Measurements from ENCODE around the gene ALPL. TPM values are rescaled to one million over a fixed set of nuclear protein-coding genes. Genes with fewer than 3 reads are reported as not detected.

Gene ALPL
- total RNA-seq, 1 experiment from 2014 or later, result 84.8 TPM

- Histone ChIP-seq H3K79me1 (ENCODE audit: insufficient read depth, low read depth, low read length, poor library complexity, severe bottlenecking) (no peaks in the 10 kb centered on the region), H2BK20ac (ENCODE audit: low read depth, low read length, poor library complexity, severe bottlenecking) (no peak overlapping the region), H2BK12ac (ENCODE audit: insufficient read length, low read depth, low read length) (no peak overlapping the region), H4K8ac (replicated peaks; ENCODE audit: insufficient read length, low read depth, low read length) (no peak overlapping the region), H3K27me3 (ENCODE audit: insufficient read depth, low read length) (no peaks in the 10 kb centered on the region), H3K18ac (ENCODE audit: insufficient read length, low read depth, low read length) (no peak overlapping the region), H3K23me2 (ENCODE audit: insufficient read length, low read depth, low read length, poor library complexity, severe bottlenecking) (no peaks in the 10 kb centered on the region), H3K27ac (ENCODE audit: insufficient read length, low read depth, low read length) (no peak overlapping the region), H3K79me2 (ENCODE audit: insufficient read depth, low read length) (no peaks in the 10 kb centered on the region), H3K9ac (ENCODE audit: extremely low read depth, insufficient read length, low read length) (no peak overlapping the region), H3K9me3 (ENCODE audit: control insufficient read depth, low read depth, low read length) (no peaks in the 10 kb centered on the region), H3K23ac (ENCODE audit: insufficient read length, low read depth, low read length) (no peak overlapping the region), H3K4me2 (ENCODE audit: insufficient read depth, insufficient read length, low read length) (no peak overlapping the region), H3K4me1 (ENCODE audit: insufficient read depth, low read length) (no peaks in the 10 kb centered on the region), H2BK120ac (ENCODE audit: low read depth, low read length, poor library complexity, severe bottlenecking) (no peak overlapping the region), H4K20me1 (ENCODE audit: control insufficient read depth, insufficient read depth, insufficient read length) (no peaks in the 10 kb centered on the region), H2AFZ (ENCODE audit: low read length) (no peak overlapping the region), H4K5ac (ENCODE audit: insufficient read length, low read depth, low read length) (no peak overlapping the region), H3T11ph (ENCODE audit: low read length) (no peak overlapping the region), H2BK5ac (ENCODE audit: insufficient read length, low read length) (no peak overlapping the region), H3K4ac (ENCODE audit: low read depth, low read length) (no peak overlapping the region), H3K14ac (ENCODE audit: insufficient read depth, low read length) (no peak overlapping the region), H3K56ac (ENCODE audit: insufficient read length, low read depth, low read length) (no peak overlapping the region), H2AK5ac (ENCODE audit: insufficient read length, low read length) (no peak overlapping the region), H2BK15ac (ENCODE audit: low read depth, low read length) (no peak overlapping the region), H4K91ac (ENCODE audit: insufficient read length, low read depth, low read length) (no peak overlapping the region)
- Mint-ChIP-seq H3K27me3 (ENCODE audit: low read depth) (no peaks in the 10 kb centered on the region), H3K4me3 (no peak overlapping the region), H3K36me3 (ENCODE audit: insufficient read depth in 1 of 3, low read depth in 3 of 3) (no peaks in the 10 kb centered on the region; a peak in 1 of 7 replicates), H3K9me3 (no peaks in the 10 kb centered on the region; a peak in 1 of 5 replicates), H3K27ac (no peak overlapping the region), H3K4me1 (peaks cover 4 to 18% of the 10 kb centered on the region in 2 experiments; a peak in 3 of 4 replicates)
- no CpG with 5 or more reads among the region's 19 CpGs for WGBS (ENCODE audit: extremely low coverage, insufficient read length, low lambda C conversion rate)
- DNase-seq, result no peak
- no peak for TF ChIP-seq CTCF (conservative IDR thresholded peaks at IDR 0.05)
Observed at GRCh38 chr1:21597753-21598152, 88.5 kb downstream of the ALPL start.
